22Rv1 (cell line): ENCODE measurements around the gene CD59.
"Not testable (repeated sequence)": the region's sequence is repeated elsewhere in the genome, so short reads cannot be mapped to it uniquely, and the experiment has no call there.

Source experiments
- H3K27ac ChIP-seq: fragments of 450-650 bp; 2 replicates; pipeline ENCODE4 v1.5.1; 2017
- CTCF ChIP-seq: fragments of 450-650 bp; IDR thresholded peaks from 2 replicates; pipeline ENCODE4 v1.5.1; 2017; ENCODE audit warnings: mild to moderate bottlenecking
- ZFX ChIP-seq: fragments of 450-650 bp; IDR thresholded peaks from 2 replicates; pipeline ENCODE4 v1.6.1; 2017; ENCODE audit warnings: antibody characterized with exemption, borderline replicate concordance

CD59 gene

GRCh38 chr11:33733980-33734379, 2.2 kb downstream of the CD59 start:
- TF ChIP-seq ZFX (no peak), CTCF (no peak)
- no peak overlapping the region for H3K27ac ChIP-seq

GRCh38 chr11:33731723-33732531, 4.3 kb downstream of the CD59 start:
- TF ChIP-seq CTCF (no peak), ZFX (no peak)
- no peak overlapping the region for H3K27ac ChIP-seq

GRCh38 chr11:33730716-33731115, 5.5 kb downstream of the CD59 start:
- H3K27ac ChIP-seq: no peak overlapping the region
- TF ChIP-seq CTCF (no peak), ZFX (no peak)

- H3K27ac ChIP-seq: not testable (repeated sequence)
Measured at GRCh38 chr11:33729072-33729664, 7.1 kb downstream of the CD59 start.

GRCh38 chr11:33727539-33727938, 8.7 kb downstream of the CD59 start:
- not testable (repeated sequence) for H3K27ac ChIP-seq

- H3K27ac ChIP-seq: no peak overlapping the region
- TF ChIP-seq ZFX (no peak), CTCF (no peak)
Measured at GRCh38 chr11:33725496-33725895, 10.7 kb downstream of the CD59 start.

GRCh38 chr11:33724644-33725035, 11.6 kb downstream of the CD59 start:
- TF ChIP-seq CTCF: no peak
- no peak for TF ChIP-seq ZFX
- H3K27ac ChIP-seq: no peak overlapping the region

- H3K27ac ChIP-seq: no peak overlapping the region
- TF ChIP-seq ZFX: no peak
Measured at GRCh38 chr11:33723238-33723881, 12.9 kb downstream of the CD59 start.
